ENCODE data around the gene KSR2. TPM values are rescaled to one million over a fixed set of nuclear protein-coding genes. Genes with fewer than 3 reads are reported as not detected.

Gene KSR2
- total RNA-seq, 1 donor from 2014 or later, result not detected

DNA sequence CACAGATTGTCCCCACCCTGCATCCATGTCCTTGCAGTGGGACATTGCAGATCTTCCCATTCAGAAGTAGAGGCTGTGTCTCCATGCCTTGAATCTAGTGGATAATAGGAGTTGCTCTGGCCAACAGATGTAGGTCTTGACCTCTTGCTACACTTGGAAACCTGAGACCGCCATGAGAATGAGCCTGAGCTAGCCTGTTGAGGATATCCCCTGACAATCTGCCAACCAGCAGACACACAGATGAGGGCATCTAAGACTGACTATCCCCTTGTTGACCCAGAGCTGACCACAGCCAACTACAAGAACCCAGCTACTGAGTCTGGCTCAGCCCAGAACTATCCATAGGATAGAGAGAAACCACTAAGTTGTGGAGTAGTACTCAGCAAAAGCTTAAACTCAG is 446.2 kb downstream of the KSR2 start:
- H3K36me3 ChIP-seq (ENCODE audit: control insufficient read depth, insufficient read depth, low read length), result no peaks in the 10 kb centered on the region
- no peak overlapping the region for H3K4me3 ChIP-seq (ENCODE audit: low read depth, low read length)
- FAIRE-seq (no peak), DNase-seq (ENCODE audit: low read depth) (no peak)
- TF ChIP-seq, protein P1, sequence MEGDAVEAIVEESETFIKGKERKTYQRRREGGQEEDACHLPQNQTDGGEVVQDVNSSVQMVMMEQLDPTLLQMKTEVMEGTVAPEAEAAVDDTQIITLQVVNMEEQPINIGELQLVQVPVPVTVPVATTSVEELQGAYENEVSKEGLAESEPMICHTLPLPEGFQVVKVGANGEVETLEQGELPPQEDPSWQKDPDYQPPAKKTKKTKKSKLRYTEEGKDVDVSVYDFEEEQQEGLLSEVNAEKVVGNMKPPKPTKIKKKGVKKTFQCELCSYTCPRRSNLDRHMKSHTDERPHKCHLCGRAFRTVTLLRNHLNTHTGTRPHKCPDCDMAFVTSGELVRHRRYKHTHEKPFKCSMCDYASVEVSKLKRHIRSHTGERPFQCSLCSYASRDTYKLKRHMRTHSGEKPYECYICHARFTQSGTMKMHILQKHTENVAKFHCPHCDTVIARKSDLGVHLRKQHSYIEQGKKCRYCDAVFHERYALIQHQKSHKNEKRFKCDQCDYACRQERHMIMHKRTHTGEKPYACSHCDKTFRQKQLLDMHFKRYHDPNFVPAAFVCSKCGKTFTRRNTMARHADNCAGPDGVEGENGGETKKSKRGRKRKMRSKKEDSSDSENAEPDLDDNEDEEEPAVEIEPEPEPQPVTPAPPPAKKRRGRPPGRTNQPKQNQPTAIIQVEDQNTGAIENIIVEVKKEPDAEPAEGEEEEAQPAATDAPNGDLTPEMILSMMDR (IDR thresholded peaks at IDR 0.05; ENCODE audit: insufficient read depth, low read length, severe bottlenecking), result no peak
- H3K27me3 ChIP-seq (ENCODE audit: control insufficient read depth, insufficient read depth, low read length), result no peaks in the 10 kb centered on the region

DNA sequence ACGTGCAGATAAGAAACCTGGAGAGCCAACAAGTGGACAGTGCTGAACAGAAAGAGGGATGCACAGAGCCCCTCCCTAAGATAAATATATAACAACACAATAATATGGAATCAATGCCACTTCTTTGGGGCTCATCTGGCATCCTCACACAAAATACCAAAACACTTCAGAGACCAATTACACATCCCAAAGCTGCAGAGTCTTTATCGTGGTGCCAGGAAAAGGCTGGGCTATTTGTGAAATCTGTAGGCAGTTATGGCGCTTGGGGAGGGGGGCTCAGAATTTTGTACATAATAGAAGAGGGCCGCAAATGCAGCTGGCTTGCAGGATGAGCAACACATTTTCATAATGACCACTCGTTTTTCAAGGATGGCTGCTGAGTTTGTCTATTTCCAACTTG is 446.9 kb downstream of the KSR2 start:
- FAIRE-seq, result no peak

DNA sequence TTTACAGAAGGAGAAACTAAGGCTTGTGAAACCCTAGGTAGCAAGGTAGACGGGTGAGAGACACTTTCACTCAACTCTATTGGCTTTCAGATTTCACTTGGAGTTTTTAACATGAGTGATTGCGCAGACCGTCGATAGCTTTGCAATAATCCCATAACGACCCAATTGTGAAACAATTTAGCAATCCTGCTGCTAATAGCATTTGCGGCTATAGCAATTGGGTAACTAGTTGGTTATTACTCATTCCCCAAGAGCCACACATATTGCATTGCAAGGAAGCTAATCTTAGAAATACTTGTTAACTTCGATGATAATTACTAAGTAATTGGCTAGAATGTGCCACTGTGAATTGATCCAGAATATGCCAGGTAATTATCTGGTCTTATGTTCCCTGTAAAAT is 447.4 kb downstream of the KSR2 start:
- TF ChIP-seq, protein P1 (IDR thresholded peaks at IDR 0.05; ENCODE audit: insufficient read depth, low read length, severe bottlenecking), result no peak
- DNase-seq (ENCODE audit: low read depth), result no peak

More for the DNA sequence above, 446.9 kb downstream of the KSR2 start:
- Histone ChIP-seq H3K27me3 (ENCODE audit: control insufficient read depth, insufficient read depth, low read length) (no peaks in the 10 kb centered on the region), H3K4me3 (ENCODE audit: low read depth, low read length) (no peak overlapping the region), H3K36me3 (ENCODE audit: control insufficient read depth, insufficient read depth, low read length) (no peaks in the 10 kb centered on the region)
- TF ChIP-seq, protein P1 (IDR thresholded peaks at IDR 0.05; ENCODE audit: insufficient read depth, low read length, severe bottlenecking), result no peak
- no peak for DNase-seq (ENCODE audit: low read depth)

DNA sequence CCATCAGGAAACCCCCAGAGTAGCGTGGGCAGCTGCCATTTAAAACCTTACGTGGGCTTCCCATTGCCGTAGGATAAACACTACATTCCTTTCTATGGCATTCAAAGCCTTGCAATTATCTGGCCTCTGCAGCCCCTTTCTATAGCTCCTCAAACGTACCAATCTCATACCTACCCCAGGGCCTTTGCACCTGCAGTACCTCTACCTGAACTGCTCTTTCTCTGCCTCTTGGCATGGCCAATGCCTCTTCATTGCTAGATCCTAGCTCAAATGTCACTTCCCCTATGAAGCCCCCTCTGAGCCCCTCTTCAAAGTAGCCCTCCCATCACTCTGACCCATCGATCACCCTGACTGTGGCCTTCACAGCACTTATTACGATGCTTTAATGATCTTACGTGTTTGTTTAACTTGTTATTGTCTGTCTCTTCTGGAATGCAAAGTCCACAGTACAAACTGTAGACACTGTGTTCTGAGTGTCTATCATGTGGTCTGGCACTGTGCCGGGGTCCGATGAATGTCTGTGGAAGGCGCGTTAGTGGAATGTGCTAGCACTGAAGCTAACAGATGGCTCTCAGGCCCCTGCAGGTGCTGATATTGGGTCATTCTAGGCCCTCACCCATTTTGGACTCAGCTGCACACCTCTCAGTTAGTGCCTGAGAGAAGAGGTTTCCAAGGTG is 450.1 kb downstream of the KSR2 start:
- DNase-seq (ENCODE audit: low read depth) (no peak), FAIRE-seq (no peak)
- TF ChIP-seq, protein P1 (IDR thresholded peaks at IDR 0.05; ENCODE audit: insufficient read depth, low read length, severe bottlenecking), result no peak
- no peaks in the 10 kb centered on the region for H3K36me3 ChIP-seq (ENCODE audit: control insufficient read depth, insufficient read depth, low read length)
- no peak overlapping the region for H3K4me3 ChIP-seq (ENCODE audit: low read depth, low read length)
- H3K27me3 ChIP-seq (ENCODE audit: control insufficient read depth, insufficient read depth, low read length), result no peaks in the 10 kb centered on the region

More for the DNA sequence above, 447.4 kb downstream of the KSR2 start:
- Histone ChIP-seq H3K4me3 (ENCODE audit: low read depth, low read length) (no peak overlapping the region), H3K36me3 (ENCODE audit: control insufficient read depth, insufficient read depth, low read length) (no peaks in the 10 kb centered on the region), H3K27me3 (ENCODE audit: control insufficient read depth, insufficient read depth, low read length) (no peaks in the 10 kb centered on the region)
- no peak for FAIRE-seq

DNA sequence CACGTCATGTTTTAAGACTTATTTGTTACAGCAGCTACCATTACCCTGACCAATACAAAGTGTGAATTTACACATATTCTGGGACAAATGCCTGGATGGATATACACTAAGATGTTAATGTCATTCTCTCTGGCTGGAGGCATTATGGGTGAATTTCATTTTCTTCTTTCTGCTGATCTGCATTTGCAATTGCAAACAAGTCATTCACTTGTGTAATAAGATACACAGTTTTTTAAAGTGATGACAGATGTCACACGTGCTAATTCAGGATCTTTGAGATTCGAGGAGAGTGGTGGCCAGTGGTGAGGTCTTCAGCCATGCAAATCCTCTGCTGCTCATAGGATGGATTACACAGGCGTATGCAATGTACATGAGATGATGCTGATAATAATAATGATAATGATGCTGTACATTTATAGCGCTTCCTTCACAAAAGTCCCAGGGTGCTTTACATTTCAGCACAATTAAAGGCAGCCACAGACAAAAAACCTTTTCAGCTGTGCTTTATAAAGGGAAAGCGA is 451.5 kb downstream of the KSR2 start:
- no peak for DNase-seq (ENCODE audit: low read depth)
- FAIRE-seq, result no peak
- no peaks in the 10 kb centered on the region for H3K36me3 ChIP-seq (ENCODE audit: control insufficient read depth, insufficient read depth, low read length)
- no peaks in the 10 kb centered on the region for H3K27me3 ChIP-seq (ENCODE audit: control insufficient read depth, insufficient read depth, low read length)
- H3K4me3 ChIP-seq (ENCODE audit: low read depth, low read length), result no peak overlapping the region
- TF ChIP-seq, protein P1 (IDR thresholded peaks at IDR 0.05; ENCODE audit: insufficient read depth, low read length, severe bottlenecking), result no peak

DNA sequence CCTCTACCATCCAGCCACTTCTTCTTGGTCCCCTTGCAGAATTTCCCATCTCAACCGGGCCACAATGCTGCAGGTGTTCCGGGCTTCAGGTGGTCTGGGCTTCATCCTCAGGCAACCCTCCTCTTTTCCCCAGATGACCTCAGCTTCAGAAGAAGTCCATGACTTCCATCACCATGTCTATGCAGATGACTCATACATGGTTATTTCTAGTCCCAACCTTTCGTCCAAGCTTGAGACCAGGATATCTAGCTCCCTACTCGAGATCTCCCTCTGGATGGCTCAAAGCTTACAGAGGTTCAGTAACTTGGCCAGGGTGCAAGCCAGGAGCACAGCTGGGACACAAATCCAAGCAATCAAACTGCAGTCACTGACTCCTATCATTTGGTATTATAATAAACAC is 452.8 kb downstream of the KSR2 start:
- no peak for FAIRE-seq
- Histone ChIP-seq H3K27me3 (ENCODE audit: control insufficient read depth, insufficient read depth, low read length) (no peaks in the 10 kb centered on the region), H3K4me3 (ENCODE audit: low read depth, low read length) (no peak overlapping the region), H3K36me3 (ENCODE audit: control insufficient read depth, insufficient read depth, low read length) (no peaks in the 10 kb centered on the region)
- TF ChIP-seq, protein P1 (IDR thresholded peaks at IDR 0.05; ENCODE audit: insufficient read depth, low read length, severe bottlenecking), result no peak
- no peak for DNase-seq (ENCODE audit: low read depth)
